HEK293T (cell line): ENCODE results near the gene SH3RF2.

ENCODE experiments used
- CTCF ChIA-PET: fragments of 350-600 bp; formaldehyde crosslinking; extraction: SDS; loops from one replicate; lab custom pipeline; 2021; ENCODE audit warnings: antibody characterized with exemption, inconsistent platforms; lab: Yijun Ruan, JAX
- POLR2A ChIA-PET: fragments of 350-600 bp; formaldehyde crosslinking; extraction: SDS; loops from one replicate; lab custom pipeline; 2020; ENCODE audit warnings: antibody characterized with exemption, inconsistent platforms; lab: Yijun Ruan, JAX
- DNase-seq: peaks from one replicate; pipeline ENCODE4 v3.0.0; 2012; ENCODE audit warnings: mixed read lengths; ENCODE audit errors: extremely low spot score
- ARNT ChIP-seq: fragments of 450-650 bp; IDR thresholded peaks from 2 replicates; pipeline ENCODE4 v1.6.1; 2017; ENCODE audit warnings: mild to moderate bottlenecking
- BHLHE40 ChIP-seq: fragments of 450-650 bp; IDR thresholded peaks from 2 replicates; pipeline ENCODE4 v1.6.1; 2016; ENCODE audit warnings: mild to moderate bottlenecking, moderate library complexity, borderline replicate concordance
- CTBP1 ChIP-seq: fragments of 450-650 bp; IDR thresholded peaks from 2 replicates; pipeline ENCODE4 v1.6.1; 2016; ENCODE audit warnings: borderline replicate concordance
- ELF4 ChIP-seq: fragments of 450-650 bp; IDR thresholded peaks from 2 replicates; pipeline ENCODE4 v1.6.1; 2017; ENCODE audit warnings: antibody characterized with exemption
- FOXA1 ChIP-seq: fragments of 450-650 bp; IDR thresholded peaks from 2 replicates; pipeline ENCODE4 v1.6.1; 2016; ENCODE audit warnings: mild to moderate bottlenecking
- FOXK2 ChIP-seq: fragments of 450-650 bp; IDR thresholded peaks from 2 replicates; pipeline ENCODE4 v1.6.1; 2016; ENCODE audit warnings: mild to moderate bottlenecking
- FOXM1 ChIP-seq: fragments of 450-650 bp; IDR thresholded peaks from 2 replicates; pipeline ENCODE4 v1.6.1; 2017; ENCODE audit warnings: mild to moderate bottlenecking, borderline replicate concordance
- HDGF ChIP-seq: fragments of 450-650 bp; IDR thresholded peaks from 2 replicates; pipeline ENCODE4 v1.6.1; 2017; ENCODE audit warnings: antibody characterized with exemption, borderline replicate concordance
- L3MBTL2 ChIP-seq: fragments of 450-650 bp; conservative IDR thresholded peaks from 2 replicates; pipeline ENCODE4 v1.6.1; 2016; ENCODE audit warnings: mild to moderate bottlenecking
- LEF1 ChIP-seq: fragments of 450-650 bp; IDR thresholded peaks from 2 replicates; pipeline ENCODE4 v1.6.1; 2017; ENCODE audit warnings: mild to moderate bottlenecking, borderline replicate concordance
- NFRKB ChIP-seq: fragments of 450-650 bp; IDR thresholded peaks from 2 replicates; pipeline ENCODE4 v1.6.1; 2016; ENCODE audit warnings: mild to moderate bottlenecking, moderate library complexity
- SP1 ChIP-seq: fragments of 450-650 bp; IDR thresholded peaks from 2 replicates; pipeline ENCODE4 v1.6.1; 2017
- SUZ12 ChIP-seq: fragments of 450-650 bp; IDR thresholded peaks from 2 replicates; pipeline ENCODE4 v1.6.1; 2016; ENCODE audit warnings: mild to moderate bottlenecking
- TARDBP ChIP-seq: fragments of 450-650 bp; IDR thresholded peaks from 2 replicates; pipeline ENCODE4 v1.6.1; 2016
- ZNF384 ChIP-seq: fragments of 450-650 bp; IDR thresholded peaks from 2 replicates; pipeline ENCODE4 v1.6.1; 2016
- TF ChIP-seq, protein P1 (sequence below): fragments of 450-650 bp; IDR thresholded peaks from 2 replicates; pipeline ENCODE4 v1.6.1; 2016

Gene SH3RF2

DNA sequence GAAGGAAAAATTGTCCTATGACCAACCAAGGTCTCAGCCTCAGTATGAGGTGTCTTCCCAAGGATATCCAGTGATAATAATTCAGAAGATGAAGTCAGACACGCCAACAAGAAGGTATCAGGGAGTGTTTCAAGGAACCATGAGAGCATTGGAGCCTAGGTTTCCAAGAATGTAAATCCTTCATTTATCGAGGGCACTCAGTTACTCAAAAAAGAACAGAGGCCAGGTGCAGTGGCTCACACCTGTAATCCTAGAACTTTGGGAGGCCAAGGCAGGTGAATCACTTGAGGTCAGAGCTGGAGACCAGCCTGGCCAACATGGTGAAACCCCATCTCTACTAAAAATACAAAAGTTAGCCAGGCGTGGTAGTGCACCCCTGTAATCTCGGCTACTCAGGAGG, 98.2 kb downstream of the SH3RF2 start:
- ChIA-PET POLR2A (no interaction called here), CTCF (no interaction called here)
- TF ChIP-seq ARNT (no peak), SUZ12 (no peak), SP1 (no peak), TARDBP (no peak), NFRKB (no peak), ELF4 (no peak), FOXK2 (no peak), HDGF (no peak), BHLHE40 (no peak), L3MBTL2 (no peak), FOXM1 (no peak), ZNF384 (no peak), CTBP1 (no peak)
- TF ChIP-seq, protein P1, sequence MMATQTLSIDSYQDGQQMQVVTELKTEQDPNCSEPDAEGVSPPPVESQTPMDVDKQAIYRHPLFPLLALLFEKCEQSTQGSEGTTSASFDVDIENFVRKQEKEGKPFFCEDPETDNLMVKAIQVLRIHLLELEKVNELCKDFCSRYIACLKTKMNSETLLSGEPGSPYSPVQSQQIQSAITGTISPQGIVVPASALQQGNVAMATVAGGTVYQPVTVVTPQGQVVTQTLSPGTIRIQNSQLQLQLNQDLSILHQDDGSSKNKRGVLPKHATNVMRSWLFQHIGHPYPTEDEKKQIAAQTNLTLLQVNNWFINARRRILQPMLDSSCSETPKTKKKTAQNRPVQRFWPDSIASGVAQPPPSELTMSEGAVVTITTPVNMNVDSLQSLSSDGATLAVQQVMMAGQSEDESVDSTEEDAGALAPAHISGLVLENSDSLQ, result no peak
- no peak for DNase-seq

DNA sequence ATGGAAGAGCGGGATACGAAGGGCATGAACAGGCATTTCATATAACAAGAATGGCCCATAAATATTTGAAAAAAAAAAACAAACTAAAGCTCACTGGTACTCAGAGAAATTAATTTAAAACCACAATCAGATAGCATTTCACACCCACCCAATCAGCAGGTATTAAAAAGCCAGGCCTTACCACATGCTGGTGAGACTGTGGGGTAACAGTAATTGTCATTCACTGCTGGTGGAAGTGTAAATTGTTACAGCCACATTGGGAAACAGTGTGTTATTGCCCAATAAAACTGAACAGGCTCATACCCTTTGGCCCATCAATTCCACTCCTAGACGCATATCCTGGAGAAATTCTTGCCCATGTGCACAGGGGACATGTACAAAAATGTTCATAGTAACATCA, 103.0 kb downstream of the SH3RF2 start:
- CTCF ChIA-PET, result interaction anchor here (1.9 kb wide), 1 partner anchor 358 kb away, joined by 4 read pairs; no protein-coding TSS in a partner anchor
- TF ChIP-seq HDGF (no peak), TARDBP (no peak), ARNT (no peak), FOXA1 (no peak), FOXK2 (no peak), LEF1 (no peak), ZNF384 (no peak), NFRKB (no peak), BHLHE40 (no peak), CTBP1 (no peak), L3MBTL2 (no peak), FOXM1 (no peak), SUZ12 (no peak), SP1 (no peak), ELF4 (no peak)
- TF ChIP-seq, protein P1, result no peak
- DNase-seq, result no peak
- POLR2A ChIA-PET, result no interaction called here

DNA sequence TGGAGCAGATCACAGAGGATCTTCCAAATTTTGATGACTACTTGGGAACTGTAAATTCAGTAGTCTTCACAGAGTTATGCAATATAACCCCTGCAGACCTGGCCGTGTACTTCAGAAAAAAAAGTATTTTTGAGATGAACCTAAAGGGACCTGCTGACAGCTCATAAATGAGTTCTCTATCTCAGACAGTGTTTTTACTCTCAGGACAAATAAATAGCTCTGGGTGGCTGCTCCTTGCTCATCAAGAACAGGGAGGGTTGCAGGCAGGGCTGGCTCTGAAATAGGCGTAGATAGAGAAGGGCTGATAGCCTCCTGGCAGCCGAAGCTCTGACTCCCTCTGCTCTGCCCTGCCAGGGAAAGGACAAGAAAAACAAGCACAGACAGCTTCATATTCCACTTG, 104.1 kb downstream of the SH3RF2 start:
- DNase-seq, result no peak
- ChIA-PET CTCF (interaction anchor here (0.7 to 1.9 kb wide), 16 partner anchors 8 to 359 kb away, joined by 3 to 14 read pairs (median 5); no protein-coding TSS in a partner anchor), POLR2A (interaction anchor here (1.2 kb wide), 1 partner anchor 104 kb away, joined by 4 read pairs; the partner anchor contains the start of gene SH3RF2)
- TF ChIP-seq FOXM1 (no peak), BHLHE40 (no peak), L3MBTL2 (no peak), HDGF (no peak), FOXA1 (no peak), NFRKB (no peak), TARDBP (no peak), FOXK2 (no peak)
- TF ChIP-seq, protein P1, result no peak

DNA sequence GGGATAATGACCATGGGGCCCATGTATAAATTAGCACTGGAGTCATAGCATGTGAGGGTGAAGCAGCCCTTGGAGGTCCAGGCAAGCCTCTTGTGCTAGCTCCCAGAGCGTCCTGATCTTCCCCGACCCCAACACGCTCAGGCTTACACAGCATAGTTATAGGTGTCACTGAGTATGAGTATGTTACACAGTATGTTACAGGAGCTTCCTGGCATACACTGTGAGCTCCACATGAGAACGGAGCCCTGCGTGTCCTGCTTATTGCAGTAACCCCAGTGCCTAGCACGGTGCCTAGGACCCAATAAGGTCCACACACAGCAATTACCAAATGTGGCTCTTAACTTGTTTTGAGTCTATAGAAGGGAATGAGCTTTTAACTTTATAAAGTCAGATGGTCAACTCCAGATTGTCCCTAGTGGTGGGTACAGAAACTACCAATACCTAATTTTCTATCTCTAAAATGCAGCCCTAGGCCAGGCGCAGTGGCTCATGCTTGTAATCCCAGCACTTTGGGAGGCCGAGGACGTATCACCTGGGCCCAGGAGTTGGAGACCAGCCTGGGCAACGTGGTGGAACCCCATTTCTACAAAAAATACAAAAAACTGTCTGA, 104.9 kb downstream of the SH3RF2 start:
- DNase-seq, result no peak
- TF ChIP-seq SP1, result no peak
- no peak for TF ChIP-seq SUZ12
- no peak for TF ChIP-seq FOXK2
- TF ChIP-seq CTBP1, result no peak
- no peak for TF ChIP-seq HDGF
- TF ChIP-seq L3MBTL2, result no peak
- TF ChIP-seq FOXM1, result no peak
- TF ChIP-seq ELF4, result no peak
- no peak for TF ChIP-seq BHLHE40
- no peak for TF ChIP-seq LEF1
- TF ChIP-seq ARNT, result no peak
- TF ChIP-seq TARDBP, result no peak
- TF ChIP-seq, protein P1, result no peak
- TF ChIP-seq NFRKB, result no peak
- POLR2A ChIA-PET, result interaction anchor here (1.0 to 1.2 kb wide), 2 partner anchors 102 to 105 kb away, joined by 3 to 4 read pairs; partner anchors contain the start of gene SH3RF2
- CTCF ChIA-PET, result interaction anchor here (0.5 to 1.9 kb wide), 26 partner anchors 9 to 359 kb away, joined by 3 to 14 read pairs (median 4); no protein-coding TSS in a partner anchor

DNA sequence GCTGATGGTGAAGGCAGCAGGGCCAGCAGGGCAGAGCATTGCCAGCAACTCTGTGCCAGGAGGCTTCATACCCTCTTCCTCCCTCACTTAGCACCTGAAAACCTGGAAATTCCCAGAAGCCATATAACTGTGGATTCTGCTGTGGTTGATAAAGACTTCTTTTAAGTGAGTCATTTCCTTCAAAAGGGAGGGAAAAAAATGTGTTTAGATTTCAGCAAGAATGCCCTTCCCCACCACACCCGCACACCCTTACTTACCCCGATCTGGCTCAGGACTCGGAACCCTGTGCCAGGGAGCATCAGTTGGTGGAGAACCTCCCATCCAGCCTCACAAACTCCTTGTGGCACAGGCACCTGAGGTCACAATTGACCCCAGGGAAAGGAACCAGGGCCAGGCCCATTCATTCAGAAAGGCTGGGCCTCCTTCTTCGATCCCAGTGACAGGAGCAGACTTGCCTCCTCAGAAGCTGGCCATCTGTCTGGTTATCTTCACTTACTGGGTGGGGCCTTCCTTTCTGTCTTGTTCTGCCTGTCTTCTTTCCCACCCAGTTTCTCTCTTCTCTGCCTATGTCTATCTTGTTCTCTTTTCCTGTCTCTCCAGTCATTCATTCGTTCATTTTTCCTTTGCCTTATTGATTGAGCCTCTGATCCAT, 106.4 kb downstream of the SH3RF2 start:
- ChIA-PET CTCF (interaction anchor here (0.6 to 1.7 kb wide), 2 partner anchors 11 to 1652 kb away, joined by 3 to 4 read pairs; no protein-coding TSS in a partner anchor), POLR2A (no interaction called here)
- TF ChIP-seq ARNT (no peak), FOXK2 (no peak), SUZ12 (no peak), L3MBTL2 (no peak), ZNF384 (no peak), FOXA1 (no peak), TARDBP (no peak)
- TF ChIP-seq, protein P1, result no peak

More for the DNA sequence above, 106.4 kb downstream of the SH3RF2 start:
- DNase-seq, result no peak
